ENCODE measurements around the gene ABR. TPM values are rescaled to one million over a fixed set of nuclear protein-coding genes. Genes with fewer than 3 reads are reported as not detected.

The ABR gene
- total and polyA plus RNA-seq, 4 experiments from 2014 or later, result 7.2 to 157 (median 86.1) TPM

DNA sequence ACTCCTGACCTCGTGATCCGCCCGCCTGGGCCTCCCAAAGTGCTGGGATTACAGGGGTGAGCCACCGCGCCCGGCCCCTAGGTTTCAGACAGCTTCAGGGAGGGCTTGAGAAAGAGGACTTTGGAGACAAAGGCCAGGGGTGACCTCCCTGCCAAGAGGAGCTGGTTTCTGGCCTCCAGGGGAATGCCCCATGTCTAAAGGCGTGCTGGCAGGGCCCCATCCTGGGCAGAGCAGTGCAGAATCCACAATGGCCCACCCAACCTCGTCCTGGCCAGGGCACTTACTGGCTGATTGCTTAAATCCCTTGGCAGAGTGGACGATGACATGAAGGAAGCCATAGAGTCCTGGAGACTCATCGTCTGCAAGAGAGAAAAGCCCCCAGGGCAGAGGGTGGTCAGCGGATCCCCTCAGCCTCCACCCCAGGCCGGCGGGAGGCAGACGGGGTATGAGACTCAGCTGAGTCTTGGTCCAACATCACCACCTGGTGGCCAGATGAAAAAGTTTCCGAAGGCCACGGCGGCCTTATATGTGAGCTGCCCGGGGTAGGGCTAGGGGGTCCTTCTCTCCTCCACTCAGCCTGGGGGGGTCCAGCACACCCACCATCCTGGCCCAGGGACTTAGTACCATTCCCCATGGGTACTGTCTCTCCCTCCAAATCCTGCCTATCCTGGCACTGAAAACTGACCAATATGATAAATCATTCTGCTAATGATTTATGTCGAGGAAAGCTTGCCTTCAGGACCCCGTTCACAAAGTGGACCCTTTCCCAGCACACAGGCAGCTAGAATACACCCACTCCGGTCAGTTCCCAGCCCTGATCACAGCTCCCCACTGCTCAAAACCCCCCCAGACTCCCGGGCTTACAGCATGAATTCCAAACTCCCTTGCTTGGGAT is 123.8 kb downstream of the ABR start:
- Mint-ChIP-seq H3K36me3 (peaks cover 25 to 44% of the 10 kb centered on the region in 2 donors), H3K4me1 (peaks cover 0 to 6% (median 0%) of the 10 kb centered on the region in 4 donors), H3K27ac (peak overlapping the region in 1 of 7 donors; percentile 36), H3K9me3 (no peaks in the 10 kb centered on the region), H3K4me3 (no peak overlapping the region), H3K27me3 (no peaks in the 10 kb centered on the region)
- Histone ChIP-seq H3K36me3 (ENCODE audit: insufficient read depth, low read length) (peaks cover 9% of the 10 kb centered on the region), H3K4me1 (ENCODE audit: insufficient read depth, low read length) (no peaks in the 10 kb centered on the region), H3K4me3 (ENCODE audit: low read length in 2 of 2) (no peak overlapping the region), H3K9me3 (ENCODE audit: control insufficient read depth in 1 of 2, low read length in 2 of 2) (no peaks in the 10 kb centered on the region), H3K27me3 (ENCODE audit: insufficient read depth, low read length) (no peaks in the 10 kb centered on the region), H3K27ac (ENCODE audit: low read depth, low read length) (no peak overlapping the region)
- POLR2A ChIA-PET (ENCODE audit: partially characterized antibody), result no interaction called here
- intact Hi-C loops (cut with micrococcal nuclease), result loop anchor here (5.0 kb wide), 1 partner anchor 51 kb away; no protein-coding TSS in a partner anchor
- CTCF ChIA-PET (ENCODE audit: partially characterized antibody), result interaction anchor here (0.8 to 2.2 kb wide), 13 partner anchors 10 to 274 kb away, joined by 3 to 10 read pairs (median 4); partner anchors contain the start of genes GLOD4 and MRM3
- DNase-seq, result peak in 3 of 5 donors; percentile 10 to 29 (median 16)

DNA sequence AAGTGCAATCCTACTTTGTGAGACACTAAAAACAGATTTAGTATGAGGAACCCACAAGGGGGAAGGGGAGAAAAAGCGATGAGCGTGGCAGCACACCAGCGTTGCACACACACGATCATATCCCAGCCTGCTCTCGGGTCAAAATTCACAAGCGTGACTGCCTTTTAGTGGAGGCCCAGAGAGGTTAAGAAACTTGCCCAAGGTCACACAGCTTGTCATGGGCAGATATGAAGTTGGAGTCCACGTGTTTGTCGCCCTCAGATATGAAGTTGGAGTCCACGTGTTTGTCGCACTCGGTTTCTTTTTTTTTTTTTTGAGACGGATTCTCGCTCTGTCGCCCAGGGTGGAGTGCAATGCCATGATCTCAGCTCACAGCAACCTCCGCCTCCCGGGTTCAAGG is 124.5 kb downstream of the ABR start:
- H3K4me3 Mint-ChIP-seq, result no peak overlapping the region
- POLR2A ChIA-PET (ENCODE audit: partially characterized antibody), result no interaction called here

GRCh38 chr17:1054656-1055055 is 125.1 kb downstream of the ABR start:
- Histone ChIP-seq H3K27me3 (ENCODE audit: insufficient read depth, low read length) (no peaks in the 10 kb centered on the region), H3K36me3 (ENCODE audit: insufficient read depth, low read length) (peaks cover 10% of the 10 kb centered on the region), H3K9me3 (ENCODE audit: control insufficient read depth in 1 of 2, low read length in 2 of 2) (no peaks in the 10 kb centered on the region), H3K4me3 (ENCODE audit: low read length in 2 of 2) (no peak overlapping the region), H3K27ac (ENCODE audit: low read depth, low read length) (no peak overlapping the region), H3K4me1 (ENCODE audit: insufficient read depth, low read length) (no peaks in the 10 kb centered on the region)
- H3K4me1 Mint-ChIP-seq, result peaks cover 0 to 6% (median 0%) of the 10 kb centered on the region in 4 donors
- CTCF ChIA-PET (ENCODE audit: partially characterized antibody), result no interaction called here
- POLR2A ChIA-PET (ENCODE audit: partially characterized antibody), result no interaction called here
- no peak overlapping the region for H3K27ac Mint-ChIP-seq
- H3K36me3 Mint-ChIP-seq, result peaks cover 22 to 43% of the 10 kb centered on the region in 2 donors
- H3K27me3 Mint-ChIP-seq, result no peaks in the 10 kb centered on the region
- intact Hi-C loops (cut with micrococcal nuclease), result loop anchor here (5.0 kb wide), 1 partner anchor 53 kb away; no protein-coding TSS in a partner anchor
- DNase-seq, result no peak
- H3K9me3 Mint-ChIP-seq, result no peaks in the 10 kb centered on the region
- H3K4me3 Mint-ChIP-seq, result no peak overlapping the region

More for the DNA sequence above, 124.5 kb downstream of the ABR start:
- H3K4me1 Mint-ChIP-seq, result peaks cover 0 to 6% (median 0%) of the 10 kb centered on the region in 4 donors
- no peaks in the 10 kb centered on the region for H3K27me3 Mint-ChIP-seq
- Histone ChIP-seq H3K36me3 (ENCODE audit: insufficient read depth, low read length) (peaks cover 9% of the 10 kb centered on the region), H3K4me3 (ENCODE audit: low read length in 2 of 2) (no peak overlapping the region), H3K4me1 (ENCODE audit: insufficient read depth, low read length) (no peaks in the 10 kb centered on the region), H3K27ac (ENCODE audit: low read depth, low read length) (no peak overlapping the region), H3K9me3 (ENCODE audit: control insufficient read depth in 1 of 2, low read length in 2 of 2) (no peaks in the 10 kb centered on the region), H3K27me3 (ENCODE audit: insufficient read depth, low read length) (no peaks in the 10 kb centered on the region)
- H3K27ac Mint-ChIP-seq, result no peak overlapping the region
- DNase-seq, result no peak
- peaks cover 25 to 42% of the 10 kb centered on the region in 2 donors for H3K36me3 Mint-ChIP-seq
- no peaks in the 10 kb centered on the region for H3K9me3 Mint-ChIP-seq
- intact Hi-C loops (cut with micrococcal nuclease), result loop anchor here (5.0 kb wide), 1 partner anchor 52 kb away; no protein-coding TSS in a partner anchor
- CTCF ChIA-PET (ENCODE audit: partially characterized antibody), result interaction anchor here (1.2 to 2.2 kb wide), 3 partner anchors 10 to 273 kb away, joined by 3 to 10 read pairs (median 9); partner anchors contain the start of genes GLOD4 and MRM3

DNA sequence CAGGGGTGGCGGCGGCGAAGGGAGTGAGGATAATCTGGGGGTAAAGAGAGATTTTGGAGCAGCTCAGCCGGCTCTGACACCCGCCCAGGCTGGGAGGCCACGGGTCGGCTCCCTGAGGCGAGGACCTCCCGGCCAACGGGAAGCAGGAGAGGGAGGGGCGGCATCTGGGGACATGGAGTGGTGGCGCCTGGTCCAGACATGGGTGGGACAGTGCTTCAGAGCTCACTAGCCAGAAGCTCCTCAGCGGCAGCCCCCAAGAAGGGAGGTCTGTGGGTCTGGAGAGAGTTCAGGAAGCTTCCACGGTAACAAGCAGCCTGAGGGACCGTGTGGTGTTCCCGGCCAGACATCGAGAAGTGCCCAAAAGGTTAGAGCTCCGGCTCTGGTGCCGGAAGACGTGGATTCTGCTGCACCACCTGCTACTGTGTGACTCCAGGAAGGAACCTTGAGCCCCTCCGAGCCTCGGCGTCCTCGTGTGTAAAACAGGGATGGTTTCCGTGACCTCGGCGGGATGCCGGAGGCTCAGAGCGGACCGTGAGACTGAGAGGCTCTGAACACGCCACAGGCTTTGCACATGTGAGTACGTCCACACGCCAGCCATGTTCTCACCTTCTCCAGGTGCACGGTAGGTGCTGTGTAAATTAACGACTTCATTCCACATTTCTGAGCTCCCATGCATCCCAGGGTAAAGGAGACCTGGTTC is 126.0 kb downstream of the ABR start:
- Histone ChIP-seq H3K36me3 (ENCODE audit: insufficient read depth, low read length) (peaks cover 14% of the 10 kb centered on the region), H3K27me3 (ENCODE audit: insufficient read depth, low read length) (no peaks in the 10 kb centered on the region), H3K4me1 (ENCODE audit: insufficient read depth, low read length) (no peaks in the 10 kb centered on the region), H3K4me3 (ENCODE audit: low read length in 2 of 2) (no peak overlapping the region), H3K27ac (ENCODE audit: low read depth, low read length) (no peak overlapping the region), H3K9me3 (ENCODE audit: control insufficient read depth in 1 of 2, low read length in 2 of 2) (no peaks in the 10 kb centered on the region)
- H3K9me3 Mint-ChIP-seq, result no peaks in the 10 kb centered on the region
- no peak overlapping the region for H3K4me3 Mint-ChIP-seq
- H3K27ac Mint-ChIP-seq, result peak overlapping the region in 1 of 7 donors; percentile 52
- no peak for DNase-seq
- no peaks in the 10 kb centered on the region for H3K27me3 Mint-ChIP-seq
- H3K4me1 Mint-ChIP-seq, result peaks cover 0 to 6% (median under 1%) of the 10 kb centered on the region in 4 donors
- H3K36me3 Mint-ChIP-seq, result peaks cover 15 to 37% of the 10 kb centered on the region in 2 donors
- ChIA-PET POLR2A (ENCODE audit: partially characterized antibody) (no interaction called here), CTCF (ENCODE audit: partially characterized antibody) (no interaction called here)
- intact Hi-C loops (cut with micrococcal nuclease), result no loop called here

DNA sequence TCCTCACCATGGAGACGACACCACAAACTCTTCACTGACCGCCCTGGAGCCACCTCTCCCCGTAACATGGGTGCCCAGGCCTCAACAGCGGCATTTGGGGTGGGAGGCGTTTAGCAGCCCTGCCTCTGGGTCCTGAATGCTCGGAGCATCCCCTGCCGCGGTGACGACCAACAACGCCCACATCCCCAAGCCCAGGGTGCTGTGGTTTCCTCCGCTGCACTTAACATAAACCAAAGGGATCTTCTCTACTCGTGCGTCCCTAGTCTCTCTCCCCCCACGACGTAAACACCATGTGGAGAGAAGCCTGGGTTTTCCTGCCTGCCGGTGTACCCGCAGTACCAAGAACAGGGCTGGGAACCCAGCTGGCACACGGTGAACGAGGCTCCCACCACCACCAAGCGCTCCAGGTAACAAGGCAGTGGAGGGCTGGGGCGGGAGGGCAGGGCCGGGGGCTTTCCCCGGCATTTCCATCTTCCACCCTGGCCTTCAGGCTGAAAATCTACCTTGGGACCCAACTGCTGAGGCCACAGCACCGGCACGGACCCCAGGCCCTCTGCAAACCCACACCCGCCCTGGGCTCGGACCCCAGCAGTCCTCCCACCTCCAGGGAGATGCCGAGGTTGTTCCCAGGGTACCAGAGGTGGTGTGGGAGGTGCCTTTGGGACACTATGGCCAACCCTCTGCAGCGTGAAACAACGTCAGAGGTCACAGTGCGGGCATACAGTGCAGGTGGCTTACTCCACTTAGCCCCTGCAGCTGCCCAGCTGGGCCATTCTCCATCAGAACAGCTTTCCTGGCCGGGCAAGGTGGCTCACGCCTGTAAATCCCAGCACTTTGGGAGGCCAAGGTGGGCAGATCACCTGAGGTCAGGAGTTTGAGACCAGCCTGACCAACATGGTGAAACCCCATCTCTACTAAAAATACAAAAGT is 128.5 kb downstream of the ABR start:
- Histone ChIP-seq H3K36me3 (ENCODE audit: insufficient read depth, low read length) (peaks cover 5% of the 10 kb centered on the region), H3K4me1 (ENCODE audit: insufficient read depth, low read length) (no peaks in the 10 kb centered on the region), H3K27me3 (ENCODE audit: insufficient read depth, low read length) (no peaks in the 10 kb centered on the region), H3K27ac (ENCODE audit: low read depth, low read length) (no peak overlapping the region), H3K9me3 (ENCODE audit: control insufficient read depth in 1 of 2, low read length in 2 of 2) (no peaks in the 10 kb centered on the region), H3K4me3 (ENCODE audit: low read length in 2 of 2) (no peak overlapping the region)
- CTCF ChIA-PET (ENCODE audit: partially characterized antibody), result no interaction called here
- intact Hi-C loops (cut with micrococcal nuclease), result no loop called here
- H3K4me1 Mint-ChIP-seq, result peaks cover 0 to 1% (median 0%) of the 10 kb centered on the region in 4 donors
- no peaks in the 10 kb centered on the region for H3K27me3 Mint-ChIP-seq
- no peaks in the 10 kb centered on the region for H3K9me3 Mint-ChIP-seq
- POLR2A ChIA-PET (ENCODE audit: partially characterized antibody), result no interaction called here
- H3K36me3 Mint-ChIP-seq, result peaks cover 3 to 29% of the 10 kb centered on the region in 2 donors
- H3K27ac Mint-ChIP-seq, result peak overlapping the region in 2 of 7 donors; percentile 57 to 72
- DNase-seq, result no peak
- no peak overlapping the region for H3K4me3 Mint-ChIP-seq

DNA sequence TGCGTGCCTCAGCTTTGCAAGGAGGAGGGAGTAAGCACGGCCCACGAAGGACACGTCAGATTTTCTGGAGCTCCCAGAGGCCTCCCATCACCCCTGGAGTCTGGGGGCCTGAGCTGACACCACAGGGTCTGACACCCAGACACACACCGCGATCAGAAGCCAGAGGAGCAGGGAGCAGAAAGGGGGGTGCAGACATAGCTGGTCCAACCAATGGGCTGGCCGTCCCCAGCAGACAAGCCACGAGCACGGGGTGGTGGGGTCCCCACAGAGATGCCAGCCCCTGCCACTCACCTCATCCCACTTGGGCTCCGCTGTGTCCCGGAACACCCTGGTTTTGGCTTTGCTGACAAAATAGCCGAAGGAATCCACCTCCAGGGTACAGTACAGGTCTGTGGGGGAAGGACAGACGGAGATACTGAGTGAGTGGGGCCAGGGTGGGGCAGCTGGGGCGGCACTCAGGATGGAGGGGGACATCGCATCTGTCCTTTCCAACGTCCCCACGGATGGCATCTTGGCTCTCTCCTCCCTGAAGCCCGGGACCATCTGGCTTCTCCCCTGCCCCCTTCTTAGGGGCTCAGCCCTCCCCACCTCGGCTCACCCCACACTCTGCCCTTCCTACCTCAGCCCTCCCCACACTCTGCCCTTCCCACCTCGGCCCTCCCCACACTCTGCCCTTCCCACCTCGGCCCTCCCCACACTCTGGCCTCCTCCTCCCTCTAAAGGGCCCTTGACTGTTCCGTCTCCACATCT is 129.4 kb downstream of the ABR start:
- no peak overlapping the region for H3K27ac ChIP-seq (ENCODE audit: low read depth, low read length)
- no peak for DNase-seq
- Mint-ChIP-seq H3K36me3 (peaks cover 3 to 29% of the 10 kb centered on the region in 2 donors), H3K4me1 (peaks cover 0 to 1% (median under 1%) of the 10 kb centered on the region in 4 donors), H3K27me3 (no peaks in the 10 kb centered on the region), H3K27ac (no peak overlapping the region), H3K9me3 (no peaks in the 10 kb centered on the region), H3K4me3 (no peak overlapping the region)
- ChIA-PET CTCF (ENCODE audit: partially characterized antibody) (no interaction called here), POLR2A (ENCODE audit: partially characterized antibody) (no interaction called here)
- H3K9me3 ChIP-seq (ENCODE audit: control insufficient read depth in 1 of 2, low read length in 2 of 2), result no peaks in the 10 kb centered on the region
- H3K4me1 ChIP-seq (ENCODE audit: insufficient read depth, low read length), result no peaks in the 10 kb centered on the region
- H3K27me3 ChIP-seq (ENCODE audit: insufficient read depth, low read length), result no peaks in the 10 kb centered on the region
- no peak overlapping the region for H3K4me3 ChIP-seq (ENCODE audit: low read length in 2 of 2)
- peaks cover 5% of the 10 kb centered on the region for H3K36me3 ChIP-seq (ENCODE audit: insufficient read depth, low read length)
- intact Hi-C loops (cut with micrococcal nuclease), result no loop called here
